BE2C (cell line): Measurements from ENCODE around the gene TJP3.
"Not testable (repeated sequence)": the region's sequence is repeated elsewhere in the genome, so short reads cannot be mapped to it uniquely, and the experiment has no call there.

ENCODE experiments used
- DNase-seq: peaks from one replicate; pipeline ENCODE4 v3.0.0-alpha.2; 2020
- H3K27me3 ChIP-seq: fragments of 250-450 bp; sonication (Bioruptor Pico); 2 replicates; pipeline ENCODE4 v1.5.1; 2020; ENCODE audit warnings: mild to moderate bottlenecking
- H3K36me3 ChIP-seq: fragments of 250-450 bp; sonication (Bioruptor Pico); 2 replicates; pipeline ENCODE4 v1.5.1; 2020; ENCODE audit warnings: mild to moderate bottlenecking
- H3K4me1 ChIP-seq: fragments of 250-450 bp; sonication (Bioruptor Pico); 2 replicates; pipeline ENCODE4 v1.5.1; 2020
- H3K4me3 ChIP-seq: 2 replicates; pipeline ENCODE4 v1.5.1; 2011; ENCODE audit warnings: low read depth, low read length
- H3K9me3 ChIP-seq: fragments of 250-450 bp; sonication (Bioruptor Pico); 2 replicates; pipeline ENCODE4 v1.5.1; 2020
- CTCF ChIP-seq: IDR thresholded peaks from 2 replicates; pipeline ENCODE4 v1.5.1; 2012; ENCODE audit warnings: mild to moderate bottlenecking, low read depth, low read length

Gene TJP3

GRCh38 chr19:3661284-3662238 is 46.6 kb upstream of the TJP3 start:
- no peaks in the 10 kb centered on the region for H3K27me3 ChIP-seq
- no peaks in the 10 kb centered on the region for H3K4me1 ChIP-seq
- no peak overlapping the region for H3K4me3 ChIP-seq
- TF ChIP-seq CTCF: no peak
- H3K9me3 ChIP-seq: no peaks in the 10 kb centered on the region
- peaks cover 6% of the 10 kb centered on the region for H3K36me3 ChIP-seq
- no peak for DNase-seq

GRCh38 chr19:3663838-3664237 is 44.3 kb upstream of the TJP3 start:
- H3K9me3 ChIP-seq: no peaks in the 10 kb centered on the region
- no peak overlapping the region for H3K4me3 ChIP-seq
- no peak for TF ChIP-seq CTCF
- H3K4me1 ChIP-seq: no peaks in the 10 kb centered on the region
- no peaks in the 10 kb centered on the region for H3K27me3 ChIP-seq
- no peaks in the 10 kb centered on the region for H3K36me3 ChIP-seq
- DNase-seq: no peak

- Histone ChIP-seq H3K4me3 (no peak overlapping the region), H3K36me3 (no peaks in the 10 kb centered on the region), H3K27me3 (no peaks in the 10 kb centered on the region), H3K4me1 (no peaks in the 10 kb centered on the region), H3K9me3 (no peaks in the 10 kb centered on the region)
- no peak for DNase-seq
- no peak for TF ChIP-seq CTCF
Observed at GRCh38 chr19:3664879-3665642, 43.1 kb upstream of the TJP3 start.

GRCh38 chr19:3665681-3666544 is 42.3 kb upstream of the TJP3 start:
- Histone ChIP-seq H3K9me3 (no peaks in the 10 kb centered on the region), H3K4me1 (no peaks in the 10 kb centered on the region), H3K36me3 (no peaks in the 10 kb centered on the region), H3K4me3 (no peak overlapping the region), H3K27me3 (no peaks in the 10 kb centered on the region)
- TF ChIP-seq CTCF: peak; percentile 75
- DNase-seq: peak; percentile 70

- H3K36me3 ChIP-seq, H3K4me3 ChIP-seq, DNase-seq, H3K4me1 ChIP-seq, H3K9me3 ChIP-seq, H3K27me3 ChIP-seq: not testable (repeated sequence)
Observed at GRCh38 chr19:3666545-3666856, 41.7 kb upstream of the TJP3 start.

- H3K4me1 ChIP-seq: no peaks in the 10 kb centered on the region
- H3K27me3 ChIP-seq: no peaks in the 10 kb centered on the region
- TF ChIP-seq CTCF: no peak
- H3K9me3 ChIP-seq: no peaks in the 10 kb centered on the region
- H3K36me3 ChIP-seq: no peaks in the 10 kb centered on the region
- DNase-seq: no peak
- H3K4me3 ChIP-seq: no peak overlapping the region
Observed at GRCh38 chr19:3667037-3667638, 41.0 kb upstream of the TJP3 start.
